Osteocyte (in vitro differentiated cells): ENCODE measurements around the gene IFT25. TPM values are rescaled to one million over a fixed set of nuclear protein-coding genes. Genes with fewer than 3 reads are reported as not detected.
A peak's percentile ranks its signal among the peaks of the same experiment; 100 is the strongest.

ENCODE experiments used
- DNase-seq: peaks from one replicate; pipeline ENCODE4 v3.0.0; 2021; ENCODE audit warnings: mixed read lengths; ENCODE audit not compliant: unreplicated experiment; ENCODE audit errors: extremely low spot score
- H3K27ac Mint-ChIP-seq: one replicate; pipeline ENCODE4 v1.8.0; 2021; ENCODE audit warnings: mild to moderate bottlenecking, mixed read lengths; ENCODE audit not compliant: unreplicated experiment
- H3K27me3 Mint-ChIP-seq: one replicate; pipeline ENCODE4 v1.8.0; 2021; ENCODE audit warnings: mixed read lengths; ENCODE audit not compliant: unreplicated experiment
- H3K36me3 Mint-ChIP-seq: one replicate; pipeline ENCODE4 v1.8.0; 2021; ENCODE audit warnings: mixed read lengths; ENCODE audit not compliant: unreplicated experiment
- H3K4me1 Mint-ChIP-seq: one replicate; pipeline ENCODE4 v1.8.0; 2021; ENCODE audit warnings: mixed read lengths; ENCODE audit not compliant: unreplicated experiment
- H3K4me3 Mint-ChIP-seq: one replicate; pipeline ENCODE4 v1.8.0; 2021; ENCODE audit warnings: mild to moderate bottlenecking, moderate library complexity, mixed read lengths; ENCODE audit not compliant: unreplicated experiment
- H3K9me3 Mint-ChIP-seq: one replicate; pipeline ENCODE4 v1.8.0; 2021; ENCODE audit warnings: mixed read lengths; ENCODE audit not compliant: unreplicated experiment
- total RNA-seq: library from RNA; stranded (reverse); gene quantifications from 2 replicates; pipeline ENCODE4 v1.2.1, GENCODE V29; 2021
- TF ChIP-seq, protein P1 (sequence below): fragments of 200-600 bp; sonication (generic); IDR thresholded peaks from 2 replicates; pipeline ENCODE4 v1.5.0; 2021; ENCODE audit warnings: antibody characterized with exemption, mild to moderate bottlenecking, moderate library complexity

Gene IFT25
- total RNA-seq, 1 donor from 2014 or later, result 29.2 TPM

DNA sequence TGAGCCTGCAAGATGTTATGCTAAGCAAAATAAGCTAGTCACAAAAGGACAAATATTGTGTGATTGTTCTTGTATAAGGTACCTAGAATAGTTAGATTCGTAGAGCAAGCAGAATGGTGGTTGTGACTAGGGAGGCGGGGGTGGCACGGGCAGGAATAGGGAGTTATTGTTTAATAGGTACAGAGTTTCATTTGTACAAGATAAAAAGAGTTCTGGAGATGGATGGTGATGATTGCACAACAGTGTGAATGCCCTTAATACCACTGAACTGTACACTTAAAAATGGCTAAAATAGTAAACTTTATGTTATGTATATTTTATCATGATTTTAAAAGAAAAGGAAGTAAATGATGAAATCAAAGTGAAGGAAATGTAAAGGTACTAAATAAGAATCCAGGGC is 21.3 kb upstream of the IFT25 start:
- H3K27ac Mint-ChIP-seq, result no peak overlapping the region
- TF ChIP-seq, protein P1, sequence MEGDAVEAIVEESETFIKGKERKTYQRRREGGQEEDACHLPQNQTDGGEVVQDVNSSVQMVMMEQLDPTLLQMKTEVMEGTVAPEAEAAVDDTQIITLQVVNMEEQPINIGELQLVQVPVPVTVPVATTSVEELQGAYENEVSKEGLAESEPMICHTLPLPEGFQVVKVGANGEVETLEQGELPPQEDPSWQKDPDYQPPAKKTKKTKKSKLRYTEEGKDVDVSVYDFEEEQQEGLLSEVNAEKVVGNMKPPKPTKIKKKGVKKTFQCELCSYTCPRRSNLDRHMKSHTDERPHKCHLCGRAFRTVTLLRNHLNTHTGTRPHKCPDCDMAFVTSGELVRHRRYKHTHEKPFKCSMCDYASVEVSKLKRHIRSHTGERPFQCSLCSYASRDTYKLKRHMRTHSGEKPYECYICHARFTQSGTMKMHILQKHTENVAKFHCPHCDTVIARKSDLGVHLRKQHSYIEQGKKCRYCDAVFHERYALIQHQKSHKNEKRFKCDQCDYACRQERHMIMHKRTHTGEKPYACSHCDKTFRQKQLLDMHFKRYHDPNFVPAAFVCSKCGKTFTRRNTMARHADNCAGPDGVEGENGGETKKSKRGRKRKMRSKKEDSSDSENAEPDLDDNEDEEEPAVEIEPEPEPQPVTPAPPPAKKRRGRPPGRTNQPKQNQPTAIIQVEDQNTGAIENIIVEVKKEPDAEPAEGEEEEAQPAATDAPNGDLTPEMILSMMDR, result no peak
- H3K27me3 Mint-ChIP-seq, result no peaks in the 10 kb centered on the region
- H3K4me3 Mint-ChIP-seq, result no peak overlapping the region
- H3K4me1 Mint-ChIP-seq, result peaks cover 3% of the 10 kb centered on the region
- no peak for DNase-seq
- H3K9me3 Mint-ChIP-seq, result no peaks in the 10 kb centered on the region
- peaks cover 57% of the 10 kb centered on the region for H3K36me3 Mint-ChIP-seq

DNA sequence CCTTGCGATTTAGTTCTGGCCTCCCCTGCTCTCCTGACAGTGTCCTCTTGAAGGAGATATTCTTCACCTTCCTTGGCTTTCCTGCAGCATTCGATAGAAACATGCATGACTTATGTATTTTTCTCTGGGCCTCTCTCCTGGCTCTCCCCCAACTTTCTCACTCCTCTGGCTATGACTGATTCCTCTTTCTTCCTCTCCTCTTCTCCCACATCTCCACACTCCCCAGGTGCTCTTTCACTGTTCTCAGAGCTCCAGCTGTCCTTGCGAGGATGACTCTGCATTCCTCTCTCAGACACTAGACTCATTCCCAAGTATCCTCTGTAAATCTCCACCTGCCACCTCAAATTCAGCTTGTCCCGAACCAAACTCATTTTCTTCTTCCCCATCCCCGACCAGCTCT is 18.6 kb upstream of the IFT25 start:
- Mint-ChIP-seq H3K4me3 (no peak overlapping the region), H3K27me3 (no peaks in the 10 kb centered on the region), H3K9me3 (no peaks in the 10 kb centered on the region), H3K27ac (no peak overlapping the region), H3K36me3 (peaks cover 52% of the 10 kb centered on the region), H3K4me1 (no peaks in the 10 kb centered on the region)
- TF ChIP-seq, protein P1, result no peak
- no peak for DNase-seq

DNA sequence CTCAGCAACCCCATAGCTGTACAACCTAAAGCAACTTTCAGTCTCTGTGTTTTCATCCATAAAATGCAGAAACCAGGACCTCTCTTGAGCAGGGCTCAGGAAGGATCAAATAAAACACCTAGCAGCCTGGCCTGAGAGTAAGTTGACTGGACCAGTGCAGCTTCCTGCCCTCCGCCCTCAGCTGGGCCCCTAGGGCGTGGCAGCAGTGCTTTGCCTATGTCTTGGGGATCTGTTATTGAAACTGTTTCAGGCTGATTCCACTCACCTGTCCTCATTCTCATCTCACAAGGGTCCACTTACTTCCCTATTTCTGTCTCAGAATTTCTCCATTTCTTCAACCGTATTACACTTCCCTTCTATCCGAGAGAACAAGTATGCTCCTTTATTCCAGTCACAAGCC is 18.0 kb upstream of the IFT25 start:
- H3K27me3 Mint-ChIP-seq, result no peaks in the 10 kb centered on the region
- TF ChIP-seq, protein P1, result no peak
- H3K4me1 Mint-ChIP-seq, result no peaks in the 10 kb centered on the region
- no peaks in the 10 kb centered on the region for H3K9me3 Mint-ChIP-seq
- H3K36me3 Mint-ChIP-seq, result peaks cover 48% of the 10 kb centered on the region
- DNase-seq, result no peak
- no peak overlapping the region for H3K4me3 Mint-ChIP-seq
- H3K27ac Mint-ChIP-seq, result no peak overlapping the region

DNA sequence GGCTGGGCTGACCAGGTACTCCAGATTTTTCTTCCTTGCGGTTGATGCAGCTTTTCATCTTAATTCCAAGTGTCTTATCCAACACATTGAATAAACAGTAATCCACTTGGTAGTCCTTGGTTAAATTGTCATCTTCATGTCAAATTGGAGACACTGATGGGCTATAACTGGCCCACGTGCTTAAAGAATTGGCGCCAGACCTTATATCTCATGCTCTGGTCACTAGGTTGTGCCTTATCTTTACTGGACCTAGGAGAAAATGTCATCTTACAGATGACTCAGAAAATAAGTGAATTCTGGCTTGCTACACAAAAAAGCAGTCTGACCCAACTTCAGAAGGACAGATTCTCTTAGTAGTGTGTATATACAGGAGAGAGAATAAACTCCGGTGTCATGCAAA is 16.9 kb upstream of the IFT25 start:
- Mint-ChIP-seq H3K27me3 (no peaks in the 10 kb centered on the region), H3K4me1 (peaks cover under 1% of the 10 kb centered on the region), H3K27ac (no peak overlapping the region), H3K4me3 (no peak overlapping the region), H3K9me3 (no peaks in the 10 kb centered on the region), H3K36me3 (peaks cover 40% of the 10 kb centered on the region)
- no peak for DNase-seq
- TF ChIP-seq, protein P1, result no peak

DNA sequence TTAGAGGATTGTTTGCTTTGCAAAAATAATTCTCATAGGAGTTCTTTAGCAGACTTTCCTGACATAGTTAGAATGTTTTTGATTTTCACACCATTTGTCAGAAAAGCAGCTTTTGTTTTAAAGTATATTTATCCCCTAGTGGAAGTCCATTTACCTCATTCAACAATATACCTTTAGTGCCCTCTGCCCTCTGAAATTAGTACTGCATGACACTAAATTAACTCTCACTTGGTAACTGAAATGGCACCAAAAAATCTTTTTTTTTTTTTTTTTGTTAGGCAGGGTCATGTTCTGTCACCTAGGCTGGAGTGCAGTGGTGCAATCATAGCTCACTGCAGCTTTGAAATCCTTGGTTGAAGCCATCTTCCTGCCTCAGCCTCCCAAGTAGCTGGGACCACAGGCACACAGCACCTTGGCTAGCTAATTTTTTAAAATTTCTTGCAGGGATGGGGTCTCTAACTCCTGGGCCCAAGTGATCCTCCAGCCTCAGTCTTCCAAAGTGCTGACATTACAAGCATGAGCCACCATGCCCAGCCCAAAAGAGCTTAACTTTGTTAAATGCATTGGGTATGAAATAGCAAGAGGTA is 14.3 kb upstream of the IFT25 start:
- DNase-seq, result no peak
- peaks cover 8% of the 10 kb centered on the region for H3K4me1 Mint-ChIP-seq
- TF ChIP-seq, protein P1, result peak; percentile 47
- H3K9me3 Mint-ChIP-seq, result no peaks in the 10 kb centered on the region
- no peak overlapping the region for H3K4me3 Mint-ChIP-seq
- H3K36me3 Mint-ChIP-seq, result peaks cover 30% of the 10 kb centered on the region
- H3K27me3 Mint-ChIP-seq, result no peaks in the 10 kb centered on the region
- no peak overlapping the region for H3K27ac Mint-ChIP-seq
